SK-MEL-5 (cell line): ENCODE measurements around the gene HUS1. TPM values are rescaled to one million over a fixed set of nuclear protein-coding genes. Genes with fewer than 3 reads are reported as not detected.
"Not testable (repeated sequence)": the region's sequence is repeated elsewhere in the genome, so short reads cannot be mapped to it uniquely, and the experiment has no call there.

Source experiments
- DNase-seq: peaks from one replicate; pipeline ENCODE4 v3.0.0-alpha.2; 2016; ENCODE audit warnings: low read depth, low spot score
- in situ Hi-C: cut with HindIII; loops from 2 replicates; pipeline ENCODE4 v1.10.0; 2016; ENCODE audit warnings: low sequenced_read_pairs, high pct_unique_total_duplicates, low pct_unique_long_range_greater_than_20kb
- polyA plus RNA-seq, 2 experiments: library from polyadenylated mRNA; depleted of rRNA; stranded (reverse); fragments of >200 nt; gene quantifications; 2 replicates each; pipeline ENCODE4 v1.2.3, GENCODE V29; 2015
- total RNA-seq: library from RNA; depleted of rRNA; stranded (reverse); fragments of >200 nt; shearing (Covaris generic); gene quantifications from 2 replicates; pipeline ENCODE4 v1.2.3, GENCODE V29; 2014; rRNA removed

Gene HUS1
- total RNA-seq: 50.4 and 71.8 TPM in 2 replicates
- polyA plus RNA-seq (2015; cell fraction: cytosol; rRNA removed): 45.1 and 55.0 TPM in 2 replicates
- polyA plus RNA-seq (2015; cell fraction: nucleus; rRNA removed): 66.8 and 75.0 TPM in 2 replicates

DNA sequence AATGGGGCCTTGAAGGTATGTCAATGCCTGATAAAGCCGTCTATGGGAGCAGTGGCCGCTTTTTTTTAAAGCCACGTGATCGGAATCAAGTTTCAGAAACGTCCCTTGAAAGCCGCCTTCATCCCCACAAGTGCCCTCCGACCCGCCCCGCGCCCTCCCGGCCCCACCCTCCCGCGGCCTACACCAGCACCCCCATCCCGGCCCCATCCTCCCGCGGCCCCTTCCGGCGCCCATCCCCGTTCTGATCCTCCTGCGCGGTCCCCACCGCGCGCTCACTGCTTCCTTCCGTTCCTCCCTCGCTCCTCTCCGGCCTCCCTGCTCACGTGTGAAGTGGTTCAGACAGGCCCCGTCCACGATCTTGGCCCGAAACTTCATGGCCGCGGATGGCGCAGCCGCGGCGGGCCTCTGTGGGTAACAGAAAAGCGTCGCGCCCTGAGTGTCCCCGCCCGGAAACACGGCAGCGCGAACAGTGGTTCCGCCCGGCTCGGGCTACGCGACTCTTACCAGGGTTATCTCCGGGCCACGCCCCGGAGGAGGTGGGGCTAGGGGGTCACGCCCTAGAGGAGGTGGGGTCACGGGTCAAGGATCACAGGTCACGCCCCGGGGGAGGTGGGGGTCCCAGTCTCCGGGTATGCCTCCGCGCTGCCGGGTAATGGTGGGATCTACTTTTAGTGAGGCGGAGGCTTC is at the start of gene HUS1:
HUS1 (minus strand) TSS at position 471 of the 687 bp plus-strand sequence; CDS start at position 375, 96 bp downstream.
- peak; percentile 92 for DNase-seq
- in situ Hi-C loops: no loop called here

GRCh38 chr7:48028938-48029337 is 49.5 kb upstream of the HUS1 start, which contains the start of gene SUN3:
Gene SUN3, minus strand, starts transcription at chr7:48029107. Its CDS starts 169 bp downstream, at chr7:48028938.
- DNase-seq: no peak
- in situ Hi-C loops: no loop called here

- in situ Hi-C loops: no loop called here
- no peak for DNase-seq
Observed at GRCh38 chr7:48025624-48026023, 46.2 kb upstream of the HUS1 start.

DNA sequence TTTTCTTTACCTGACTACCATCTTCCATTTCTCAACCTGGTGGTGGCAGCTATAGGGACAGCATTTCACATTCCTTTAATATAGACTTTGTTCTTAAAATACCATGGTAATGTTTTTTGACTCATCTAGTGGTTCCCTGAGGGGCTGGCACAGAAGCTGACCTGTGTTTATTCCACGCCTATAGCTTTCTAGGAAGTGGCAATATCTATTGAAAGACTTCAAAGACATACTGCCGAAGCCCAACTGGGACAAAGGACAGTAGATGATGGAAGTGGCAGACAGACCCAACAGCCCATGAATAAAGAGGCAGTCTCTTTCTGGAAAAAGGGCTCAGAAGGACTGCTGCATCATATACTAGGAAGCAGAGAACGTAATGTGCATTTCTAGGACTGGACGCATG is 38.3 kb upstream of the HUS1 start:
- no peak for DNase-seq
- in situ Hi-C loops: no loop called here

DNA sequence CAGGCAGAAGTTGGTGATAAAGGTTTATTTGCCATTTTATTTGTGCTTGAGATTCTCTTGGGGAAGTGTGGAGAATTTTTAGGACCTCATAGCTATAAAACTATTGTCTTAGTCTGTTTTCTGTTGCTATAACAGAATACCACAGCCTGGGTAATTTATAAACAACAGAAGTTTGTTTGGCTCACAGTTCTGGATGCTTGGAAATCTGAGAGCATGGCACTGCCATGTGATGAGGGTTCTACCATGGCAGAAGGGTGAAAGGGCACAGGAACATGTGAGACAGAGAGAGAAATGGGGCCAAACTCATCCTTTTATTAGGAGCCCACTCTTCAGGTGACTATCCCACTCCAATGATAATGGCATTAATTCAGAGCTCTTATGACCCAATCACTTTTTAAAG is 37.2 kb upstream of the HUS1 start:
- in situ Hi-C loops: no loop called here
- no peak for DNase-seq

DNA sequence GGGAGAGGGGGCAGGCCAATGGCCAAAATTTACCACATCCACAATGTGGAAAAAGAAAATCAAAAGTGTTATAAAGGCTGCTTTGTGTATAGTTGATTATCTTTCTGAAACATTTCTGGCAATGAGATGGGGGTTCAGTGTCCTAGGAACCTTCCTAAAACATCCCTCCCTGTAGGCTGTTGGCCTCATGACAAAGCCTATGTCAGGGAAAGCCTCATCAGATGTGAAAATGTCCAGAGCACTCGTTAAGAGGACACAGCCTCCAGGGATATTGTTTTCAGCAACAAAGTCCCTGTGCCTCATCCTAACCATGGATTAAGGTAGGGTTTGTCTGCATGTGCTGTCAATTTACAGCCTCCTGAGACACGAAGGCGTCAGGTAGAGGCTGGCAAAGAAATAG is 32.5 kb upstream of the HUS1 start:
- in situ Hi-C loops: no loop called here
- DNase-seq: no peak

- in situ Hi-C loops: no loop called here
- no peak for DNase-seq
Observed at GRCh38 chr7:48011323-48011722, 31.9 kb upstream of the HUS1 start.

DNA sequence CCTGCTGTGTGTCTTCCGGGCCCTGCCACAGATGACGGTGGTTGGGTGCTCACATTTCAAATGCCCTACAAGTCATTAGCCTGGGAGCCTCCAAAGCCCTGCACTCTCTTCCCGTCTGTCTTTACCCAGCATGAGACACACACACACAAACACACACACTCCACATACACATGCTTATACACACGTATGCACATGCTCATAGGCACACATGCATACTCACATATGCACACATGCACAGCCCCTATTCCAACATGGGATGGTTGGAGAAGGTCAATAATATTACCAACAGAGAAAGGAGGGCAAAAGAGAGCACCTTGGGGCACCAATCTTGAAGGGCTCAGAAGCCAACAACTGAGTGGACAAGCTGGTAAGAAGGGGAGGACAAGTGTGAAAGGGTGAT is 30.5 kb upstream of the HUS1 start:
- DNase-seq: no peak
- in situ Hi-C loops: no loop called here

GRCh38 chr7:48009257-48009656 is 29.8 kb upstream of the HUS1 start:
- in situ Hi-C loops: no loop called here
- DNase-seq: no peak

DNA sequence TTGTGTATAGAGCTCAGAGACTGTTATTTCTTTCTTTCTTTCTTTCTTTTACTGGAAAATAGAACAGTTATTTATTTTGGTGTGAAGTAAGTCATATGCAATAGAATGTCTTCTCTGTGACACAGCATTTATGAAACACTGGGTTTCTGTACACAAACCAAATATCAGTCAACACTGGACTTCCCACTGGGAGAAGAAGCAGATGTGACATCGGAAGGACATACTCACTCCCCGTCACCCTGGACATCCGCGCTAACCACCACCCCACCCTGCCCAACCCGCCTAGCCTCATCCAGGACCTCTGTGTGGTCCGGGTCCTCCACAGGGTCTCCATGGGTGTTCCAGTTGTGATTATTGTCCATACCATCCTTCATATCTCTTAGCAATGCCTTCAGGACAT is 27.5 kb upstream of the HUS1 start:
- DNase-seq: no peak
- in situ Hi-C loops: no loop called here

DNA sequence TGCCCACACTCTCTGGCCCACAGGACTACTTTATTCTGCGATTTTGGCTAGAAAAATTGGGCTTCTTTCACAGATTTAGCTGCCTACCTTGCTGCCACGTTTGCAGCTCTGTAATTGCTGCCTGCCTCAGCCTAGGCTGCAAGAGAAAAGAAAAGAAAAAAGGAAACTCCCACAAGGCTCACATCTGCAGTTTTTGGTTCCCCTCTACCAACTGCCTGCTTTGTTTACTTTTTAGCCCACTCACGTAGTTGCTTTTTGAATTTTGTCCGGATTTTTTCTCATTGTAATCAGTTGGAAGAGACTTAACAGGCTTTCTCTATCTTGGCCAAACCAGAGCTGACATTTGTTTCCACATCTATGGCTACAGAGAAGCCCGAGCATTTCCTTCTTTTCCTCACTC is 25.2 kb upstream of the HUS1 start:
- in situ Hi-C loops: no loop called here
- DNase-seq: no peak

DNA sequence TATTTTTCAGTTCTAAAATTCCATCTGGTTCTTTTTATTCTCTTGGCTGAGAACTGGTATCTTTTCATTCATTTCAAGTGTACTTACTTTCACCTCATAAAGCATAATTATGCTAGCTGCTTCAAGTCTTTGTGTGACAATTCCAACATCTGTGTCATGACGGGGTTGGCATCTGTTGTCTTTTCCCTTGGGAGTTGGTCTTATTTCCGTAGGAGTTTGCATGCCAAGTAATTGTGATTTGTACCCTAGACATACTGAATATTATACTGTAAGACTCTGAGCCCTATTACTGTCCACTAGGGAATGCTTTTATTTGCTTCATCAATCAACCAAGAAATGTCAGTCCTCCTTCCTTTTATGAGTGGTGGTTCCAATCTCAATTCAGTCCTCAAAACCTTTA is 24.6 kb upstream of the HUS1 start:
- in situ Hi-C loops: no loop called here
- no peak for DNase-seq

- DNase-seq, in situ Hi-C loops: not testable (repeated sequence)
Observed at GRCh38 chr7:48000164-48000563, 20.7 kb upstream of the HUS1 start.

- DNase-seq: no peak
- in situ Hi-C loops: no loop called here
Observed at GRCh38 chr7:47999413-47999812, 20.0 kb upstream of the HUS1 start.

DNA sequence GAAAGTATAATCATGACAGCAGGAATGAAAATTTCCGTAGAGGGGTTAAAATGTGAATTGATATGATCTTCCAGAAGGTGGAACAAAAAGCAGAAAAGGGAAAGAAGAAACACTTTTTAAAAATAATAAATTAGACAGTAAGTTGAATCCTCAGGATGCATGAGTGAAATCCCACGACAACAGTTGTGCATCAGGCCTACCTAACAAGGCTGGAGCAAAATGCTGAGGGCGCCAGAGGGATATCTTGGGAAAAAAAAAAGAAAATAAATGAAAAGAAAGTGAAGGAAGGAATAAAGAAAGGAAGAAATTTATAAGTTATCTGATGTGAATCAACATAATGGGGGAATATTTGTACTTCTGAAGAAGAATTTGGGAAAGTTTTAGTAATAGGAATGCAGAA is 13.0 kb upstream of the HUS1 start:
- in situ Hi-C loops: loop anchor here (5.0 kb wide), 1 partner anchor 85 kb away; no protein-coding TSS in a partner anchor

GRCh38 chr7:47991741-47992311 is 12.4 kb upstream of the HUS1 start:
- in situ Hi-C loops: loop anchor here (5.0 kb wide), 1 partner anchor 85 kb away; no protein-coding TSS in a partner anchor
- DNase-seq: peak; percentile 97

More for the DNA sequence above, 13.0 kb upstream of the HUS1 start:
- DNase-seq: peak; percentile 52

DNA sequence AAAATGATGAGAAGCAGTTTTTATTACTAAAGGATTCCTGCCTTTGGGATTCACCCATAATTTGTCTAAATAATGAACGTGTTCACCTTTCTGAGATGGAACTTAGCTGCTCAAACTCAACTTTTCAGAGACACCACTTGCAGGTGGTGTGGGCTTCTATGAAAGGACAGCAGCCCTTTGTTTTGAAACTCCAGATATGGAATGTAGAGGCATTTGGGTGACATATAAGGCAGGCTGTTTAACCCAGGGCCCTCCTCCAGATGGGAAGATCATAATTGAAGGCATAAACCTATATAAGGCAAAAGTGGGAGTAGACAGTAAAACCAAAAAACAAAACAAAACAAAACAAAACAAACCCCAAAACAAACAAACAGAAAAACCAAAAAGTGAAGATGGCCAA is 11.9 kb upstream of the HUS1 start:
- in situ Hi-C loops: loop anchor here (5.0 kb wide), 1 partner anchor 86 kb away; no protein-coding TSS in a partner anchor
- DNase-seq: peak; percentile 71

- in situ Hi-C loops: loop anchor here (5.0 kb wide), 1 partner anchor 87 kb away; no protein-coding TSS in a partner anchor
Observed at GRCh38 chr7:47990592-47990991, 11.2 kb upstream of the HUS1 start.

More at GRCh38 chr7:47990592-47990991, 11.2 kb upstream of the HUS1 start:
- DNase-seq: no peak
